Endothelial cell of umbilical vein (primary cell): ENCODE measurements around the gene MACROD2.

Experiments
- EZH2 ChIP-seq: IDR thresholded peaks from 2 replicates; pipeline ENCODE4 v1.6.1; 2012; ENCODE audit warnings: borderline replicate concordance, low read depth, mild to moderate bottlenecking, moderate library complexity, low read length, inconsistent platforms; ENCODE audit not compliant: severe bottlenecking
- FOS ChIP-seq: IDR thresholded peaks from 2 replicates; pipeline ENCODE4 v1.6.1; 2011; ENCODE audit warnings: mild to moderate bottlenecking, low read length, moderate library complexity, borderline replicate concordance; ENCODE audit not compliant: insufficient read depth
- GATA2 ChIP-seq: IDR thresholded peaks from 2 replicates; pipeline ENCODE4 v1.7.0; 2011; ENCODE audit warnings: low read depth, mild to moderate bottlenecking, moderate library complexity, mixed read lengths, low read length; ENCODE audit not compliant: insufficient read length, insufficient read depth
- JUN ChIP-seq: IDR thresholded peaks from 2 replicates; pipeline ENCODE4 v1.6.1; 2011; ENCODE audit warnings: borderline replicate concordance, low read depth; ENCODE audit not compliant: insufficient read length, insufficient read depth
- POLR2A ChIP-seq: IDR thresholded peaks from 2 replicates; pipeline ENCODE4 v1.6.1; 2012; ENCODE audit warnings: low read depth, mild to moderate bottlenecking, control low read depth, low read length
- POLR2AphosphoS5 ChIP-seq: IDR thresholded peaks from 2 replicates; pipeline ENCODE4 v1.6.1; 2012; ENCODE audit warnings: low read depth, mild to moderate bottlenecking, control low read depth, low read length, moderate library complexity; ENCODE audit not compliant: insufficient read depth
- TF ChIP-seq, protein P1 (sequence below), 2 donors: IDR thresholded peaks; 1 replicate in 1 of 2; 2 replicates in 1 of 2; pipeline ENCODE4 v1.5.1; 2011; ENCODE audit warnings: low read length in 2 of 2, mild to moderate bottlenecking in 2 of 2, moderate library complexity in 2 of 2, control low read depth in 1 of 2, inconsistent platforms in 1 of 2, low read depth in 1 of 2; ENCODE audit not compliant: insufficient read depth in 1 of 2; ENCODE audit errors: extremely low read depth in 1 of 2
- TF ChIP-seq, protein P2 (sequence below): IDR thresholded peaks from 2 replicates; pipeline ENCODE4 v1.6.1; 2011; ENCODE audit not compliant: insufficient read depth, insufficient read length

DNA sequence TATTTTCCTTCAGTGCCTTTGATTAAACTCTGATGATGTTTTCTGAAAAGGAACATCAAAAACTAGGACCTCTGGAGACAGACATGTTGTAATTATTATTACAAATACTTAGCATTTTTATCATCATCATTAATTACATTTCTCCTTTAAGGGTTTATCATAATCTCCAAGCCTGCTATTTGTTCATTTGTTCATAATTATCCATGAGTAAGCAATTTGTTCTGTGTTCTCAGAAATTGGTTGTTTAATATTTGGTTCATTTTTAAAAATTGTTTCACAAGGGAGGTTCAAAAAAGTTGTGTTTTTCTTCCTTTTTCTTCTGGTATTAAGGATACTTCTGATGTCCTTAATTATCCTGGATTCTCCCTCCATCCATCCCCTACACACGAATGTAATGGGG lies 1192.3 kb downstream of the MACROD2 start:
- TF ChIP-seq, protein P1, sequence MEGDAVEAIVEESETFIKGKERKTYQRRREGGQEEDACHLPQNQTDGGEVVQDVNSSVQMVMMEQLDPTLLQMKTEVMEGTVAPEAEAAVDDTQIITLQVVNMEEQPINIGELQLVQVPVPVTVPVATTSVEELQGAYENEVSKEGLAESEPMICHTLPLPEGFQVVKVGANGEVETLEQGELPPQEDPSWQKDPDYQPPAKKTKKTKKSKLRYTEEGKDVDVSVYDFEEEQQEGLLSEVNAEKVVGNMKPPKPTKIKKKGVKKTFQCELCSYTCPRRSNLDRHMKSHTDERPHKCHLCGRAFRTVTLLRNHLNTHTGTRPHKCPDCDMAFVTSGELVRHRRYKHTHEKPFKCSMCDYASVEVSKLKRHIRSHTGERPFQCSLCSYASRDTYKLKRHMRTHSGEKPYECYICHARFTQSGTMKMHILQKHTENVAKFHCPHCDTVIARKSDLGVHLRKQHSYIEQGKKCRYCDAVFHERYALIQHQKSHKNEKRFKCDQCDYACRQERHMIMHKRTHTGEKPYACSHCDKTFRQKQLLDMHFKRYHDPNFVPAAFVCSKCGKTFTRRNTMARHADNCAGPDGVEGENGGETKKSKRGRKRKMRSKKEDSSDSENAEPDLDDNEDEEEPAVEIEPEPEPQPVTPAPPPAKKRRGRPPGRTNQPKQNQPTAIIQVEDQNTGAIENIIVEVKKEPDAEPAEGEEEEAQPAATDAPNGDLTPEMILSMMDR (IDR thresholded peaks at IDR 0.05; ENCODE audit: extremely low read depth in 1 of 2, insufficient read depth in 1 of 2, low read depth in 1 of 2, low read length in 2 of 2) = no peak
- no peak for TF ChIP-seq JUN
- TF ChIP-seq POLR2AphosphoS5 = no peak
- TF ChIP-seq EZH2 = no peak
- TF ChIP-seq POLR2A = no peak
- TF ChIP-seq GATA2 = no peak
- TF ChIP-seq FOS = no peak
- TF ChIP-seq, protein P2, sequence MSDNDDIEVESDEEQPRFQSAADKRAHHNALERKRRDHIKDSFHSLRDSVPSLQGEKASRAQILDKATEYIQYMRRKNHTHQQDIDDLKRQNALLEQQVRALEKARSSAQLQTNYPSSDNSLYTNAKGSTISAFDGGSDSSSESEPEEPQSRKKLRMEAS = no peak
